Measurements from ENCODE around the gene SLC6A6.

Gene SLC6A6

GRCh38 chr3:14471016-14471415 is 68.6 kb downstream of the SLC6A6 start:
- no peak for DNase-seq

GRCh38 chr3:14471690-14472089 is 69.3 kb downstream of the SLC6A6 start:
- no peak for DNase-seq

GRCh38 chr3:14472471-14473351 is 70.3 kb downstream of the SLC6A6 start:
- no peak for DNase-seq

- DNase-seq: no peak
Measured at GRCh38 chr3:14473411-14473891, 71.0 kb downstream of the SLC6A6 start.

GRCh38 chr3:14474363-14475081 is 72.1 kb downstream of the SLC6A6 start:
- DNase-seq: no peak

GRCh38 chr3:14475621-14476020 is 73.2 kb downstream of the SLC6A6 start:
- DNase-seq: no peak

- no peak for DNase-seq
Measured at GRCh38 chr3:14476583-14477265, 74.3 kb downstream of the SLC6A6 start.

- no peak for DNase-seq
Measured at GRCh38 chr3:14477311-14477935, 75.0 kb downstream of the SLC6A6 start.

- no peak for DNase-seq
Measured at GRCh38 chr3:14478956-14479550, 76.6 kb downstream of the SLC6A6 start.

GRCh38 chr3:14479591-14479990 is 77.2 kb downstream of the SLC6A6 start:
- no peak for DNase-seq

- no peak for DNase-seq
Measured at GRCh38 chr3:14480207-14481017, 78.0 kb downstream of the SLC6A6 start.

GRCh38 chr3:14481018-14481645 is 78.7 kb downstream of the SLC6A6 start:
- no peak for DNase-seq

GRCh38 chr3:14481646-14482036 is 79.2 kb downstream of the SLC6A6 start:
- DNase-seq: no peak

- DNase-seq: no peak
Measured at GRCh38 chr3:14482271-14482721, 79.9 kb downstream of the SLC6A6 start.

- no peak for DNase-seq
Measured at GRCh38 chr3:14483286-14483685, 80.9 kb downstream of the SLC6A6 start.

GRCh38 chr3:14484741-14485140 is 82.3 kb downstream of the SLC6A6 start:
- no peak for DNase-seq

- DNase-seq: no peak
Measured at GRCh38 chr3:14485981-14486380, 83.6 kb downstream of the SLC6A6 start.

- DNase-seq: no peak
Measured at GRCh38 chr3:14486460-14486859, 84.1 kb downstream of the SLC6A6 start.

- no peak for DNase-seq
Measured at GRCh38 chr3:14487086-14487485, 84.7 kb downstream of the SLC6A6 start.

GRCh38 chr3:14487821-14488220 is 85.4 kb downstream of the SLC6A6 start:
- DNase-seq: no peak
